KOPT-K1 (cell line): ENCODE measurements around the gene ASCL3.
"Not testable (repeated sequence)": the region's sequence is repeated elsewhere in the genome, so short reads cannot be mapped to it uniquely, and the experiment has no call there.

Experiments
- H3K27ac ChIP-seq: fragments of 200-600 bp; sonication (generic); 2 replicates; pipeline ENCODE4 v1.5.1; 2016; ENCODE audit warnings: antibody characterized with exemption, mild to moderate bottlenecking, low read depth, low read length; ENCODE audit not compliant: poor library complexity, severe bottlenecking
- H3K36me3 ChIP-seq: fragments of 200-600 bp; sonication (generic); 2 replicates; pipeline ENCODE4 v1.5.1; 2017; ENCODE audit warnings: antibody characterized with exemption, mild to moderate bottlenecking, low read length, moderate library complexity; ENCODE audit not compliant: insufficient read depth
- H3K9me3 ChIP-seq: fragments of 200-600 bp; sonication (generic); 2 replicates; pipeline ENCODE4 v1.5.1; 2017; ENCODE audit warnings: antibody characterized with exemption, low read length, mild to moderate bottlenecking; ENCODE audit not compliant: insufficient read depth, poor library complexity, severe bottlenecking

ASCL3 gene

GRCh38 chr11:8963569-8964323 is 20.9 kb upstream of the ASCL3 start:
- peaks cover 6% of the 10 kb centered on the region; the same call in 1 of the 2 replicates for H3K36me3 ChIP-seq
- no peaks in the 10 kb centered on the region for H3K9me3 ChIP-seq
- H3K27ac ChIP-seq, result peak overlapping the region; percentile 86

DNA sequence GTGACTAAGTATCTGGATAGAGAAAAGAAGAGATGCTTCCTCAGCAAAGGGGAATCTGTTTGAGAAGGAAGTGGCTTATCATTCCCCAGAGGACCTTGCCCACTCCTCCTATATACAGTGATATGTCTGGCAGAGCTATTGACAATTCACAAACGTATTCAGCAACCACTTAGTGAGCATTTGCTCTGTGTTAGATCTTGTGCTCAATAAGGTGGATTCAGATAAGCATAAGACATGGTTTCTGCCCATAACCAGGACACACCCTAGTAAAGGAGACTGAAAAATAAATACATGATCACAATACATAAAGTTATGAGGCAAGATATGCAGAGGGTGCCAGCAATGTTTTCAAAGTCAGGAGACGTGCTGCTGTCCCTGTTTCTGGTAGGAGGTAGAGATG is 20.0 kb upstream of the ASCL3 start:
- Histone ChIP-seq H3K27ac (no peak overlapping the region), H3K9me3 (no peaks in the 10 kb centered on the region), H3K36me3 (peaks cover 6% of the 10 kb centered on the region; the same call in 1 of the 2 replicates)

- Histone ChIP-seq H3K36me3 (no peaks in the 10 kb centered on the region), H3K9me3 (no peaks in the 10 kb centered on the region), H3K27ac (no peak overlapping the region)
These were observed 18.6 kb upstream of the ASCL3 start for GRCh38 chr11:8961401-8961800.

- H3K27ac ChIP-seq, result no peak overlapping the region
- H3K36me3 ChIP-seq, result peaks cover 5% of the 10 kb centered on the region; the same call in 1 of the 2 replicates
- H3K9me3 ChIP-seq, result no peaks in the 10 kb centered on the region
These were observed 16.8 kb upstream of the ASCL3 start for GRCh38 chr11:8959546-8960166.

- Histone ChIP-seq H3K36me3 (peaks cover 14% of the 10 kb centered on the region), H3K27ac (no peak overlapping the region), H3K9me3 (no peaks in the 10 kb centered on the region)
These were observed 14.0 kb upstream of the ASCL3 start for GRCh38 chr11:8956860-8957259.

- Histone ChIP-seq H3K27ac (no peak overlapping the region), H3K9me3 (no peaks in the 10 kb centered on the region), H3K36me3 (peaks cover 47% of the 10 kb centered on the region)
These were observed 6.1 kb upstream of the ASCL3 start for GRCh38 chr11:8948886-8949285.

DNA sequence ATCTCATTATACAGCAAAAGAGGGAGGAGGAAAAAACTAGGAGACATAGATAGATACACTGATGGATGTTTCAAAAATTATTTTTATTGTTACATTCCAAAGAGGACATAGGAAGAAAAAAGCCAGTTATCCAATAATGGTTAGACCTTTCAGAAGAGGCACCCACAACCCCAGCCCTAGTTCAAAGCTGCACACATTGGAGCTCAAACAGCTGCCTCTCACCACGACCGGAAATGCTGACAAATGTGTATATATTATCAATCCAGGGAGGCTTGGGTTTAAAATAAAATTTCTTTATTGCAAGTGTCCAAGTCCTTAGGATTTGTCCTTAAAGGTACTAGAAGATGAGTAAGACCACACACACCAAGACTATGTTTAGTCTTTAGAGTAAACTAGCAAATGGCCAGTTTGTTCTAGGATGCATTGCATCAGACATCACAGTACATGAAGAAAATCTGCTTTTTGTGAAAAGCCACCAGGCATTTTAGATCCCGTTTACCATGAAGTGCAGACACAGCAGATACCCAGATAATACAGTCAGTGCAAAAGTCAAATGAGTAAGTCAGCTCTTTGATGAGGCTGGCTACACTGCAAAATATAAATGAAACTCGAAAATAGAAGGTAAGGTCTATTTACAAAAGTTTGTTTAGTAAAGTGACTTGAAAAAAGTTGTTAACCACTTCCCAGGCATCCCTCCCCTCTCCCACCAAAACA is 4.6 kb upstream of the ASCL3 start:
- Histone ChIP-seq H3K9me3 (no peaks in the 10 kb centered on the region), H3K27ac (peak overlapping the region; percentile 15), H3K36me3 (peaks cover 39% of the 10 kb centered on the region)

DNA sequence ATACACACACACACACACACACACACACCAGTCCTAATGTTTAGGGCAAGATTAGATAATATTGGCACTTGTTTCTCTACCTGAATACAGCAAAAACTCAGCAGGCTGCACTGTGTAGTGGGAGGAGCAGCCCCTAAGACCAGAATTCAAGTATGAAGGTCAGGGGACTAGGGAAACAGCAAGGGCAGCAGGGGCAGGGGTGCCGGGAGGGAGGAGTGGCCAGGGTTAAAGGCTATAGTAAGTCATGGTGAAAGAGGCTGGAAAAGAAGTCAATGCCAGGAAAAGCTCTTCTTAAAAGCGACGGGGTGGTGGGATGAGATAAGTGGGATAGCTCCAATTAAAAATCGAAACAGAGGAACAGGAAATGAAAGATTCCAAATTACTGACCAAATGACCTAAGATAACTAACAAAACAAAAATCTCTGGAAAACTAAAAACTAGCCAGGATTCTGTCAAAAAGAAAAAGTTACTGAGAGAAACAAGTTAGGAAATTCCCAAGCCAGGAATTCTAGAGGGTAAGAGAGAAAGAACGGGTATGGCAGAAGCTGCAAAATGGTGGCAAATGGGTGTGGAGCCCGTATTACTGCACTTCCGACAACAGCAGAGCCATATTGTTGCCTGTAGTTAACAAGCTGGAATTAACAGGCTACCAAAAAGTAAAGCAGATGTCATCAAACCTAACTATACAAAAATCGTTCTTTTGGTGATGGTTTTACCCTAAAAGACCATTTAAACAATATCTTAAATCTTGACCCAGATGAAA is 1.3 kb downstream of the ASCL3 start:
- no peaks in the 10 kb centered on the region for H3K36me3 ChIP-seq
- H3K27ac ChIP-seq, result no peak overlapping the region
- H3K9me3 ChIP-seq, result no peaks in the 10 kb centered on the region

DNA sequence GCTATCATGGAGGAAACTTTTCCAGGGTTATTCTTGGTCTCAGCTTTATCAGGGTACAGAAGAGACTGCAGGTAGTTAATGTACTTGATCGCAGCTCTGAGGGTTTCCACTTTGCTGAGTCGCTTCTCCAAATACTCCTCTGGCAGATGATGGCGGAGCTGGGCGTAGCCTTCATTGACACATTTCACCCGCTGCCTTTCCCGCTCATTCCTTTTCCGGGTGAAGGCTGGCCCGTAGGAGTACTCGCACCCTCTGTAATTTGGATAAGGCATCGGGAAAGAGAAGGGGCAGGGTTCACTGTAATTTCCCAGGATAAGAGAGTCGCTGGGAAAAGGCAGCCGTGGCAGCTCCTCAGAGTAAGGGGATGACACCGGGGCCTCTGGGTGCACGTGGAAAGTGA is 5.2 kb downstream of the ASCL3 start:
- Histone ChIP-seq H3K27ac (no peak overlapping the region), H3K9me3 (no peaks in the 10 kb centered on the region), H3K36me3 (no peaks in the 10 kb centered on the region)

DNA sequence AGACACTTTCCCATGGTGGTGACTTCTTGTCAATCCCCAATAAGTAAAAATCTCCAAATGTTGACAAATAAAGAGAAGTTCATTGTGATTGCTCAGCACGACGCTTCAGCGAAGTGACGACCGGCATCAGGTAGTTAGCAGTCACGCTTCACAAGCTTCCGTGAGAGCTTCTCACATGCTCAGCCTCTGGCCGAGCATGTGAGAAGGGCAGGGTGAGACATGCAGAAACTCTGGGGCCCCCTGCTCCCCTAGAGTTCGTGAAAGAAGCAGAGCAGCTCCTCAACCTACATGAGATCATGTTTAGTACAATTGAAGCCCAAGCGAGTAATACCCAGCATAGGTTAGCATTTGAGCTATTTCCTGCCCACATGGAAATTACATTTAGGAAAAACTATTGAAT is 5.7 kb downstream of the ASCL3 start:
- Histone ChIP-seq H3K36me3 (no peaks in the 10 kb centered on the region), H3K9me3 (no peaks in the 10 kb centered on the region), H3K27ac (no peak overlapping the region)

GRCh38 chr11:8935789-8936188 is 7.0 kb downstream of the ASCL3 start:
- H3K9me3 ChIP-seq, H3K27ac ChIP-seq, H3K36me3 ChIP-seq: not testable (repeated sequence)

GRCh38 chr11:8934742-8935488 is 7.9 kb downstream of the ASCL3 start:
- H3K9me3 ChIP-seq, result no peaks in the 10 kb centered on the region
- H3K27ac ChIP-seq, result no peak overlapping the region
- H3K36me3 ChIP-seq, result no peaks in the 10 kb centered on the region

DNA sequence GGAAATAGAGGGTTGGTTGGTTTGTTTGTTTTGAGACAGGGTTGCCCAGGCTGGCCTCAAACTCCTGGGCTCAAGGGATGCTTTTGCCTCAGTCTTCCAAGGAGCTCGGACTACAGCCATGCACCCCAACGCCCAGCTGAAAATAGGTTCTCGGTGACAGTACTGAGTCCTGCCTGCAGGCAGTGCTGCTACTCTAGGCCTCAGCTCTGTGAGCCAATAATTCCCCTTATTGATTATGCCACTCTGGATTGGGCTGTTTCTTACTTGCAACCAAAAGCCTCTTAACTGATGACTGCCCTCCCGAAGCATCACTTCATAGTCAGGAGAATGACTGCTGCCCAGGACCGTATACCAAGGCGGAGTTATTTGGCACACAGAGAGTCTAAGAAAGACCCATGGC is 8.9 kb downstream of the ASCL3 start:
- Histone ChIP-seq H3K9me3 (no peaks in the 10 kb centered on the region), H3K36me3 (no peaks in the 10 kb centered on the region), H3K27ac (no peak overlapping the region)

- Histone ChIP-seq H3K36me3 (no peaks in the 10 kb centered on the region), H3K9me3 (no peaks in the 10 kb centered on the region), H3K27ac (no peak within 1 kb of the TSS)
These were observed 10.1 kb downstream of the ASCL3 start, which contains the start of gene C11orf16 for GRCh38 chr11:8932564-8933180. Gene C11orf16, minus strand, starts transcription at chr11:8932947. Its CDS starts 639 bp downstream, at chr11:8932308.
